Neural cell (in vitro differentiated cells): ENCODE data around the gene CENPP. TPM values are rescaled to one million over a fixed set of nuclear protein-coding genes. Genes with fewer than 3 reads are reported as not detected.

Experiments
- H2AFZ ChIP-seq: fragments of 200-600, 300-800 bp; sonication (generic), shearing (Covaris generic); 2 replicates; pipeline ENCODE4 v1.6.0; 2014; ENCODE audit warnings: low read depth, mild to moderate bottlenecking, antibody characterized with exemption, low read length, moderate library complexity
- H3F3A ChIP-seq: fragments of 200-600 bp; shearing (Covaris generic); 2 replicates; pipeline ENCODE4 v1.6.1; 2016; ENCODE audit warnings: mild to moderate bottlenecking, moderate library complexity, mixed read lengths, antibody characterized with exemption, low read length; ENCODE audit not compliant: insufficient read depth, poor library complexity, severe bottlenecking
- H3K27ac ChIP-seq: fragments of 200-600, 300-800 bp; sonication (generic), shearing (Covaris generic); 2 replicates; pipeline ENCODE4 v1.5.1; 2014; ENCODE audit warnings: mild to moderate bottlenecking, low read length, moderate library complexity
- H3K27me3 ChIP-seq: fragments of 300-800, 200-600 bp; sonication (generic), shearing (Covaris generic); 2 replicates; pipeline ENCODE4 v1.6.0; 2014; ENCODE audit warnings: mild to moderate bottlenecking, low read depth, low read length, moderate library complexity; ENCODE audit not compliant: insufficient read depth
- H3K36me3 ChIP-seq: fragments of 300-800, 200-600 bp; sonication (generic), shearing (Covaris generic); 2 replicates; pipeline ENCODE4 v1.5.1; 2014; ENCODE audit warnings: mild to moderate bottlenecking, antibody characterized with exemption, low read length, moderate library complexity; ENCODE audit not compliant: insufficient read depth
- H3K4me2 ChIP-seq: fragments of 300-800, 200-600 bp; sonication (generic), shearing (Covaris generic); 2 replicates; pipeline ENCODE4 v1.6.0; 2014; ENCODE audit warnings: mild to moderate bottlenecking, low read length
- H3K4me3 ChIP-seq: fragments of 300-800, 200-600 bp; sonication (generic), shearing (Covaris generic); 2 replicates; pipeline ENCODE4 v1.5.1; 2014; ENCODE audit warnings: mild to moderate bottlenecking, low read length, moderate library complexity
- H3K79me2 ChIP-seq: fragments of 200-600 bp; shearing (Covaris generic); replicated peaks from 2 replicates; pipeline ENCODE4 v1.6.0; 2014; ENCODE audit warnings: mild to moderate bottlenecking, low read length, moderate library complexity; ENCODE audit not compliant: insufficient read depth
- H3K9ac ChIP-seq: fragments of 300-800, 200-600 bp; sonication (generic), shearing (Covaris generic); 2 replicates; pipeline ENCODE4 v1.6.1; 2016; ENCODE audit warnings: mild to moderate bottlenecking, low read length, mixed read lengths
- H3K9me2 ChIP-seq: fragments of 200-600 bp; shearing (Covaris generic); 2 replicates; pipeline ENCODE4 v1.6.1; 2016; ENCODE audit warnings: mild to moderate bottlenecking, low read length, mixed read lengths; ENCODE audit not compliant: insufficient read depth
- H3K9me3 ChIP-seq: fragments of 200-600, 300-800 bp; sonication (generic), shearing (Covaris generic); 2 replicates; pipeline ENCODE4 v1.6.1; 2016; ENCODE audit warnings: mild to moderate bottlenecking, mixed run types, low read length, moderate library complexity, mixed read lengths
- H4K20me1 ChIP-seq: fragments of 200-600 bp; shearing (Covaris generic); 2 replicates; pipeline ENCODE4 v1.6.1; 2016; ENCODE audit warnings: mild to moderate bottlenecking, mixed run types; ENCODE audit not compliant: insufficient read depth
- CTCF ChIP-seq: fragments of 450-650 bp; IDR thresholded peaks from 2 replicates; pipeline ENCODE4 v1.5.1; 2014; ENCODE audit warnings: antibody characterized with exemption, mild to moderate bottlenecking, moderate library complexity; ENCODE audit not compliant: poor library complexity, severe bottlenecking
- EP300 ChIP-seq: fragments of 450-650 bp; conservative IDR thresholded peaks from 2 replicates; pipeline ENCODE4 v1.6.1; 2014; ENCODE audit warnings: antibody characterized with exemption, mild to moderate bottlenecking, moderate library complexity; ENCODE audit not compliant: poor library complexity, severe bottlenecking
- EZH2 ChIP-seq: fragments of 200-600, 300-800 bp; shearing (Covaris generic), sonication (generic); IDR thresholded peaks from 2 replicates; pipeline ENCODE4 v1.6.1; 2014; ENCODE audit warnings: antibody characterized with exemption, low read length, borderline replicate concordance, mild to moderate bottlenecking; ENCODE audit not compliant: insufficient read depth, poor library complexity, severe bottlenecking
- MXI1 ChIP-seq: fragments of 450-650 bp; conservative IDR thresholded peaks from 2 replicates; pipeline ENCODE4 v1.6.1; 2014; ENCODE audit warnings: antibody characterized with exemption, mild to moderate bottlenecking; ENCODE audit not compliant: poor library complexity, severe bottlenecking
- POLR2AphosphoS5 ChIP-seq: IDR thresholded peaks from 2 replicates; pipeline ENCODE4 v1.6.1; 2012
- RAD21 ChIP-seq: fragments of 450-650 bp; conservative IDR thresholded peaks from 2 replicates; pipeline ENCODE4 v1.6.1; 2014; ENCODE audit warnings: antibody characterized with exemption, mild to moderate bottlenecking, moderate library complexity
- REST ChIP-seq: IDR thresholded peaks from 2 replicates; pipeline ENCODE4 v1.6.1; 2012; ENCODE audit warnings: borderline replicate concordance
- SMC3 ChIP-seq: fragments of 450-650 bp; conservative IDR thresholded peaks from 2 replicates; pipeline ENCODE4 v1.6.1; 2014; ENCODE audit warnings: antibody characterized with exemption, mild to moderate bottlenecking, moderate library complexity; ENCODE audit not compliant: poor library complexity
- TAF1 ChIP-seq: IDR thresholded peaks from 2 replicates; pipeline ENCODE4 v1.6.1; 2012; ENCODE audit warnings: low read depth
- polyA plus RNA-seq: library from polyadenylated mRNA; depleted of rRNA; stranded (reverse); fragments of >200 nt; gene quantifications from 2 replicates; pipeline ENCODE4 v1.2.3, GENCODE V29; 2014

CENPP gene
- polyA plus RNA-seq, 1 donor from 2014 or later = 5.0 TPM

GRCh38 chr9:92514635-92515034 is 188.9 kb downstream of the CENPP start:
- Histone ChIP-seq H4K20me1 (no peaks in the 10 kb centered on the region), H3K79me2 (no peaks in the 10 kb centered on the region), H3K4me3 (no peak overlapping the region), H3K4me2 (no peak overlapping the region), H3K9me3 (no peaks in the 10 kb centered on the region), H3K36me3 (no peaks in the 10 kb centered on the region), H3F3A (no peaks in the 10 kb centered on the region), H3K9me2 (no peaks in the 10 kb centered on the region), H2AFZ (no peak overlapping the region), H3K27ac (no peak overlapping the region), H3K9ac (no peak overlapping the region), H3K27me3 (no peaks in the 10 kb centered on the region)
- TF ChIP-seq REST (no peak), SMC3 (no peak), EP300 (no peak), EZH2 (no peak), POLR2AphosphoS5 (no peak), CTCF (no peak), RAD21 (no peak), MXI1 (no peak), TAF1 (no peak)

GRCh38 chr9:92516521-92516920 is 190.8 kb downstream of the CENPP start:
- H3F3A ChIP-seq = no peaks in the 10 kb centered on the region
- H3K36me3 ChIP-seq = no peaks in the 10 kb centered on the region
- no peak overlapping the region for H2AFZ ChIP-seq
- no peaks in the 10 kb centered on the region for H3K79me2 ChIP-seq
- TF ChIP-seq EZH2 = no peak
- TF ChIP-seq REST = no peak
- no peak for TF ChIP-seq RAD21
- no peak for TF ChIP-seq SMC3
- no peak for TF ChIP-seq POLR2AphosphoS5
- no peak for TF ChIP-seq CTCF
- TF ChIP-seq EP300 = no peak
- no peak for TF ChIP-seq TAF1
- TF ChIP-seq MXI1 = no peak
- no peaks in the 10 kb centered on the region for H3K9me2 ChIP-seq
- no peaks in the 10 kb centered on the region for H3K9me3 ChIP-seq
- no peak overlapping the region for H3K9ac ChIP-seq
- no peak overlapping the region for H3K27ac ChIP-seq
- H4K20me1 ChIP-seq = no peaks in the 10 kb centered on the region
- H3K4me2 ChIP-seq = no peak overlapping the region
- H3K4me3 ChIP-seq = no peak overlapping the region
- no peaks in the 10 kb centered on the region for H3K27me3 ChIP-seq
